GM21737 (cell line): ENCODE data around the gene TLE4.
"Not testable (repeated sequence)": the region's sequence is repeated elsewhere in the genome, so short reads cannot be mapped to it uniquely, and the experiment has no call there.

Source experiments
- ATAC-seq: cut with Tn5 transposase; IDR thresholded peaks from one replicate; pipeline ENCODE4 v1.9.1; 2021; ENCODE audit warnings: mild to moderate bottlenecking, moderate library complexity; ENCODE audit not compliant: unreplicated experiment

Gene TLE4

GRCh38 chr9:79571309-79572031 is at the start of gene TLE4:
Gene TLE4 (plus strand): TSS chr9:79571965. CDS start chr9:79572791, 826 bp downstream.
- peak; percentile 87 for ATAC-seq

DNA sequence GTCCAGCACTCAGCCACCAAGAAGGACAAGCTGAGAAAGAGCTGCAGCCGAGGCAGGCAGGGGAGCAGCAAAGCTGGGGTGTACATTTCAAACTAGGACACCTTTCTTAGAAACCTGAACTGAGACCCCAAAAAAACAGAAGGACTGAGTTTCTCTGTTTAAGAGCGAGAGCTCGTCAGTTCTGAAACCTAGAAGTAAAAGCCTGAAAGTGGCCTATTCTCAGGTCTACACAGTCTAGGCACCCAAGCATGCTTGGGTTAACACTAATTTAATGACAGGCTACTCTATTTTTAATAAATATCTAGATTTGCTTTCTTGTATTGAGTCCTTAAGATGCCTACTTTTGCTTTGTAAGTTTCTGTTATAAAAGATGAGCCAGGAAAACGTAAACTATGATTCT is 49.0 kb upstream of the TLE4 start:
- no peak for ATAC-seq

- no peak for ATAC-seq
Observed at GRCh38 chr9:79524266-79524665, 47.5 kb upstream of the TLE4 start.

GRCh38 chr9:79526149-79526672 is 45.6 kb upstream of the TLE4 start:
- no peak for ATAC-seq

GRCh38 chr9:79535534-79535933 is 36.2 kb upstream of the TLE4 start:
- no peak for ATAC-seq

DNA sequence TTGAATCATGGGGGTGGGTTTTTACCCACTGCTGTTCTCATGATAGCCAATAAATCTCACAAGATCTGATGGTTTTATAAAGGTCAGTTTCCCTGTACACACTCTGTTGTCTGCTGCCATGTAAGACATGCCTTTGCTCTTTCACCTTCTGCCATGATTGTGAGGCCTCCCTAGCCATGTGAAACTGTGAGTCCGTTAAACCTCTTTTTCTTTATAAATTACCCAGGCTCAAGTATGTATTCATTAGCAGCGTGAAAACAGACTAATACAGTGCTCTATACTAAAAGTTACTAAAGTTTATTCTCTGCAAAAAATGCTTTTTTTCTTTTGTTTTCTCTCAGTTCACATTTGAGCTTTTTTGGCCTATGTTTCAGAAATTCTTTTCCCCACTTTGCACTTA is 33.9 kb upstream of the TLE4 start:
- no peak for ATAC-seq

DNA sequence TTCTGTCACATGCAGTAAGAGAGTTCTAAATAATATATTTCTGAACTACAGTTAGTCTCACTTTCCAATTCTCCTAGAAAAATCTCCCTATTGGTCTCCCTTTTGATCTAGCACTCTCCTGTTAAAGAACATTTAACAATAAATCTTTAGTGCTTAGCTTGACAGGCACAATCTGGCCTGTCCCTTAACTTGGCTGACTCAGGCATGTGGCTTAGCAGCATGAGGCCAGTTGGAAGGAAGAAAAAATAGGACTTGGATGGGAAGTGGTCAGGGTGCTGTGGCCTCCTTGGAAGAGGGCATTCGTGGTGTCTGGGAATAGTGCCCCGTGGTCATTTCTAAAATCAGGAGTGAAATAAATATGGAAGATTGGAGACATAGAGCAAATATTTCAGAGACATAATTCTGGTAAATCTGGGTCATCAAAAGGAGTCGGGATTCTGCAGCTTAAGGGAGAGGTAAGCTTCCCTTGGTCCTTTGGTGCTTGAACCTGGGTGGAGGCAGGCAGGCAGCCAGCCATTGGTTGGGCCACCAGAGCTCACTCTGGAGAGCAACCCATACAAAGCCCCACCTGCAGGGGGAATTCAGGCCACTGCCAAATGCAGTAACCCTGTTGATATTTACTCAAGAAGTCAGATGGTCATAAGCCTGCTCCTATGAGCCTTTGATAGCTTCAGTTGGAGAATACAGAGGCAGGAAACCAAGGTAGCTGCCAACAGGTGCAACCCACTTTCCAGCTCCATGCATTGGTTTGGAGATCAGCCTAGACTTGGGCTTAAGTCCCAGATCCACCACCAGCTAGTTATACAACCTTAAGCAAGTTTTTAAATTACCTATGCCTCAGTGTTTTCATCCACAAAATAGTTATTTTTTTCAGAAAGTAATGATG is 28.8 kb upstream of the TLE4 start:
- ATAC-seq: no peak

DNA sequence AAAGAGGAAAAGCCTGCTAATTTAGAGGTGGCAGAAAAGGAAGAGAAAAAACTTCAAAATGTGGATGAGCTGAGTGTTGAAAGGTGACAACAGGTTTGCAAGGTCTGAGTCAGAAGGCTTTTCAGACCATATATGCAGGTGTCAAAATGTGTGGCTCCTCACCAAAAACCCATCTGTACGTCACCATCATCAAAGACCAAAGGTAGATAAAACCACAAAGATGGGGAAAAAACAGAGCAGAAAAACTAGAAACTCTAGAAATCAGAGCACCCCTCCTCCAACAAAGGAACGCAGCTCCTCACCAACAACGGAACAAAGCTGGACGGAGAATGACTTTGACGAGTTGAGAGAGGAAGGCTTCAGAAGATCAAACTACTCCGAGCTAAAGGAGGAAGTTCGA is 27.4 kb upstream of the TLE4 start:
- ATAC-seq: not testable (repeated sequence)

- ATAC-seq: no peak
Observed at GRCh38 chr9:79551586-79551985, 20.2 kb upstream of the TLE4 start.

- ATAC-seq: no peak
Observed at GRCh38 chr9:79551994-79552393, 19.8 kb upstream of the TLE4 start.

DNA sequence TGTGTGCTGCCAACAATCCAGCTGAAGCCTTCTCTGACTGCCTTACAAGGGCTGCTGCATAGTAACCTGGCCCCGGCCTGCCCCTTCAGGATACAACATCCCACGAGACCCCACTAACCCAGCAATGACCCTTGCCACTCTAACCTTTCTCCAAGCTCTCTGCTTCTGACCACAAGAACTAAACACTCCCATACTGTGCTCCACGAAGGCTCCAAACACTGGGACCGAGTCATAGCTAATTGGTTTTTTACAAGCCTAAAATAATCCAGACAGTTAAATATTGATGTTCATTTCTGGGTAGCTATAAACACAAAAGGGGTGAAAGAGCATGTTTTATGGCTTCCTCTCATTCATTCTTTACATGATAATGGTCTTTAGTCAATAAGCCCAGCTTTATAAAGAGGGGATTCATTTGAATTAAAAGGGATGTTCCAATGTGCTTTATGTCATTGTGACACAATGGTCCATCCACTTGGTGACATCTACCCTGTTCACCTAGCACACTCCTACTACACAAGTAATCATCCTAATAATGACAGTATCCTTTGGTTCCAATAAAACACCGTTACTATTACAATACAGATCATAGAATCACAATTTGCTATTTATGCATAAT is 16.2 kb upstream of the TLE4 start:
- ATAC-seq: no peak

GRCh38 chr9:79559495-79560181 is 12.1 kb upstream of the TLE4 start:
- no peak for ATAC-seq

- no peak for ATAC-seq
Observed at GRCh38 chr9:79562749-79563386, 8.9 kb upstream of the TLE4 start.

- ATAC-seq: no peak
Observed at GRCh38 chr9:79564105-79564504, 7.7 kb upstream of the TLE4 start.

DNA sequence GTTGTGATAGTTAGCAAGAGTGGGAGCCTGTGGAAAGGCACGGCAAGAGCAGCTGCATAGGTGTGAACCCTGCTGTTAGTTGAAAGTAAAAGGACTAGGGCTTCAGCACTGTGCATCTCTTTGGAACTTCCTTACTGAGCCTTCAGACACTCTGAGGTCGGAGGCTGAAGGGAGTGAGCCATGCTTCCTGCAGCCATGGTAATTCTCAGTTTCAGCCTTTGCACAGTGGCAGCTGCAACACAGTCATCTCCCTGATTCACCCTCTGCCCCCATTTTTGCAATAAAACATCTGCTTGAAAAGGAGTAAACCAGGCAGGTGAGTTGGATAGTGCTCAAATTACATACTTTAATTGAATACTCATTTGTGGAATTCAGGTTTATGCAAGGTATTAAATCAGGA is 6.5 kb upstream of the TLE4 start:
- peak; percentile 96 for ATAC-seq

- ATAC-seq: no peak
Observed at GRCh38 chr9:79567671-79568098, 4.1 kb upstream of the TLE4 start.

GRCh38 chr9:79568337-79569101 is 3.2 kb upstream of the TLE4 start:
- no peak for ATAC-seq

DNA sequence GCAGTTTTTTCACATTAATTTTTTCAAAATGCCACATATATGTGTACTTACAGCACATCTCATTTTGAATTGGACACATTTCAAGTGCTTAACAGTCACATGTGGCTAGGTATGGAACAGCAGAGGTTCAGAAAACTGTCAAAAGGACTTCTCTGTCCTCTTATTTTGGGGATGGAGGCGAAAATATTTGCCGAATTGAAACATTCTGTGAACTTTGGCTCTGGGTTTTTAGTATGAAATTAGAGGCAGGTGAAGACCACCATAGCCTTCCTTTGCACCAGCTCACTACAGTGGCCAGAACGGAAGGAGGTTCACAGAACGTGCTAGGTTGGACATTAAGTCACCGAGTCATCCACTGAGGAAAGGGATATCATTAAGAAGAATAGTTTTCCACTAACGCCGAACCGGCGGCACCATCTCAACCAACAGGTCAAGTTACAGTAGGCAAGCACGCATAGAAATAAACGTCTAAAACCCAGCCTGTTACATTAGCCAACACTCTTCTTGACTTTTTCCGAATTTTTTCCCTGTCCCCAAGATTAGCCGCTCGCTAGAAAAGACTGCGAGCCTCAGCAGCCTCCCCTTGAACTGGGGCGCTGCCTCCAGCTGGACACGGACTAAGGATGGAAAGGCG is 1.8 kb upstream of the TLE4 start:
- ATAC-seq: no peak
